K562 (cell line): ENCODE data around the gene UNC13A. TPM values are rescaled to one million over a fixed set of nuclear protein-coding genes. Genes with fewer than 3 reads are reported as not detected.

ENCODE experiments used
- ATF7 ChIP-seq: fragments of 450-650 bp; IDR thresholded peaks from 2 replicates; pipeline ENCODE4 v1.7.1; 2014; ENCODE audit warnings: mild to moderate bottlenecking, moderate library complexity
- BCOR ChIP-seq: fragments of 450-650 bp; IDR thresholded peaks from 2 replicates; pipeline ENCODE4 v1.6.1; 2016
- DPF2 ChIP-seq: fragments of 450-650 bp; IDR thresholded peaks from 2 replicates; pipeline ENCODE4 v1.6.1; 2016
- E2F3 ChIP-seq: fragments of 250-450 bp; sonication (Bioruptor Pico); IDR thresholded peaks from 2 replicates; pipeline ENCODE4 v1.4.0; 2020; ENCODE audit warnings: mild to moderate bottlenecking
- GABPA ChIP-seq: fragments of 200-800 bp; sonication (Bioruptor generic); conservative IDR thresholded peaks from 2 replicates; pipeline ENCODE4 v1.6.1; 2016; ENCODE audit warnings: low read depth, missing genetic modification characterization, missing compliant biosample characterization
- KDM1A ChIP-seq, 2 experiments: fragments of 450-650 bp; IDR thresholded peaks; 2 replicates each; pipeline ENCODE4 v1.6.1; 2016; ENCODE audit warnings: mild to moderate bottlenecking in 2 of 2
- NEUROD1 ChIP-seq: fragments of 150-350 bp; IDR thresholded peaks from 2 replicates; pipeline ENCODE4 v1.6.1; 2014; ENCODE audit warnings: borderline replicate concordance, low read length, low read depth; ENCODE audit not compliant: partially characterized antibody
- RCOR1 ChIP-seq, 2 experiments: IDR thresholded peaks; 2 replicates each; pipeline ENCODE4 v1.6.1; 2012; ENCODE audit warnings: low read depth in 2 of 2, low read length in 2 of 2, borderline replicate concordance in 1 of 2, improper control_type of control experiment in 1 of 2
- XRCC5 ChIP-seq: fragments of 200-400 bp; formaldehyde crosslinking; IDR thresholded peaks from 2 replicates; pipeline ENCODE4 v1.6.1; 2017; ENCODE audit warnings: low read depth, mild to moderate bottlenecking, low read length
- polyA plus RNA-seq, 8 experiments: library from polyadenylated mRNA; depleted of rRNA in 4 of 8; stranded (reverse) in 5 of 8; unstranded in 3 of 8; fragments of >200 nt; fragmentation: Nextera tagmentation in 2 of 8; fragmentation: Illumina TruSeq in 1 of 8; extraction: Ambion mirVana in 2 of 8; extraction: Trizol in 1 of 8; gene quantifications; 2 replicates each; pipeline versions ENCODE4 v1.2.1 to v1.2.3, GENCODE V29; 2011 to 2014; ENCODE audit warnings: inconsistent platforms in 1 of 8, missing spikeins in 1 of 8
- total RNA-seq, 7 experiments: library from RNA; depleted of rRNA in 6 of 7; stranded (reverse); fragments of >200 nt in 6 of 7; fragmentation: Illumina TruSeq in 2 of 7; extraction: Trizol in 2 of 7; gene quantifications; 2 replicates each; pipeline versions ENCODE4 v1.2.1 to v1.2.3, GENCODE V29; 2011 to 2021; ENCODE audit warnings: low replicate concordance in 1 of 7
- TF ChIP-seq, protein P1 (sequence below): fragments of 450-650 bp; IDR thresholded peaks from 2 replicates; pipeline ENCODE4 v1.6.1; 2018; ENCODE audit not compliant: partially characterized antibody
- TF ChIP-seq, protein P2 (sequence below), 2 experiments: fragments of 450-650 bp; formaldehyde crosslinking in 1 of 2; IDR thresholded peaks; 2 replicates each; pipeline versions ENCODE4 v1.4.0 to v1.6.1; 2014 to 2020; ENCODE audit warnings: mild to moderate bottlenecking in 2 of 2, borderline replicate concordance in 1 of 2, low read depth in 1 of 2
- TF ChIP-seq, protein P3 (sequence below): fragments of 450-650 bp; IDR thresholded peaks from 2 replicates; pipeline ENCODE4 v1.6.1; 2016
- TF ChIP-seq, protein P4 (sequence below): sonication (generic); formaldehyde crosslinking; IDR thresholded peaks from 2 replicates; pipeline ENCODE4 v1.8.0; 2022; ENCODE audit warnings: mild to moderate bottlenecking, missing genetic modification reagents

Gene UNC13A
- total and polyA plus RNA-seq, 9 of the 15 experiments (the other 6 are each of a cell fraction or from before 2014, with no cell fraction given), result 0.03 to 1.0 (median 0.25) TPM

- TF ChIP-seq, protein P1, sequence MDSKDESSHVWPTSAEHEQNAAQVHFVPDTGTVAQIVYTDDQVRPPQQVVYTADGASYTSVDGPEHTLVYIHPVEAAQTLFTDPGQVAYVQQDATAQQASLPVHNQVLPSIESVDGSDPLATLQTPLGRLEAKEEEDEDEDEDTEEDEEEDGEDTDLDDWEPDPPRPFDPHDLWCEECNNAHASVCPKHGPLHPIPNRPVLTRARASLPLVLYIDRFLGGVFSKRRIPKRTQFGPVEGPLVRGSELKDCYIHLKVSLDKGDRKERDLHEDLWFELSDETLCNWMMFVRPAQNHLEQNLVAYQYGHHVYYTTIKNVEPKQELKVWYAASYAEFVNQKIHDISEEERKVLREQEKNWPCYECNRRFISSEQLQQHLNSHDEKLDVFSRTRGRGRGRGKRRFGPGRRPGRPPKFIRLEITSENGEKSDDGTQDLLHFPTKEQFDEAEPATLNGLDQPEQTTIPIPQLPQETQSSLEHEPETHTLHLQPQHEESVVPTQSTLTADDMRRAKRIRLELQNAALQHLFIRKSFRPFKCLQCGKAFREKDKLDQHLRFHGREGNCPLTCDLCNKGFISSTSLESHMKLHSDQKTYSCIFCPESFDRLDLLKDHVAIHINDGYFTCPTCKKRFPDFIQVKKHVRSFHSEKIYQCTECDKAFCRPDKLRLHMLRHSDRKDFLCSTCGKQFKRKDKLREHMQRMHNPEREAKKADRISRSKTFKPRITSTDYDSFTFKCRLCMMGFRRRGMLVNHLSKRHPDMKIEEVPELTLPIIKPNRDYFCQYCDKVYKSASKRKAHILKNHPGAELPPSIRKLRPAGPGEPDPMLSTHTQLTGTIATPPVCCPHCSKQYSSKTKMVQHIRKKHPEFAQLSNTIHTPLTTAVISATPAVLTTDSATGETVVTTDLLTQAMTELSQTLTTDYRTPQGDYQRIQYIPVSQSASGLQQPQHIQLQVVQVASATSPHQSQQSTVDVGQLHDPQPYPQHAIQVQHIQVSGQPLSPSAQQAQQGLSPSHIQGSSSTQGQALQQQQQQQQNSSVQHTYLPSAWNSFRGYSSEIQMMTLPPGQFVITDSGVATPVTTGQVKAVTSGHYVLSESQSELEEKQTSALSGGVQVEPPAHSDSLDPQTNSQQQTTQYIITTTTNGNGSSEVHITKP, result peak; percentile 12
- TF ChIP-seq, protein P2, sequence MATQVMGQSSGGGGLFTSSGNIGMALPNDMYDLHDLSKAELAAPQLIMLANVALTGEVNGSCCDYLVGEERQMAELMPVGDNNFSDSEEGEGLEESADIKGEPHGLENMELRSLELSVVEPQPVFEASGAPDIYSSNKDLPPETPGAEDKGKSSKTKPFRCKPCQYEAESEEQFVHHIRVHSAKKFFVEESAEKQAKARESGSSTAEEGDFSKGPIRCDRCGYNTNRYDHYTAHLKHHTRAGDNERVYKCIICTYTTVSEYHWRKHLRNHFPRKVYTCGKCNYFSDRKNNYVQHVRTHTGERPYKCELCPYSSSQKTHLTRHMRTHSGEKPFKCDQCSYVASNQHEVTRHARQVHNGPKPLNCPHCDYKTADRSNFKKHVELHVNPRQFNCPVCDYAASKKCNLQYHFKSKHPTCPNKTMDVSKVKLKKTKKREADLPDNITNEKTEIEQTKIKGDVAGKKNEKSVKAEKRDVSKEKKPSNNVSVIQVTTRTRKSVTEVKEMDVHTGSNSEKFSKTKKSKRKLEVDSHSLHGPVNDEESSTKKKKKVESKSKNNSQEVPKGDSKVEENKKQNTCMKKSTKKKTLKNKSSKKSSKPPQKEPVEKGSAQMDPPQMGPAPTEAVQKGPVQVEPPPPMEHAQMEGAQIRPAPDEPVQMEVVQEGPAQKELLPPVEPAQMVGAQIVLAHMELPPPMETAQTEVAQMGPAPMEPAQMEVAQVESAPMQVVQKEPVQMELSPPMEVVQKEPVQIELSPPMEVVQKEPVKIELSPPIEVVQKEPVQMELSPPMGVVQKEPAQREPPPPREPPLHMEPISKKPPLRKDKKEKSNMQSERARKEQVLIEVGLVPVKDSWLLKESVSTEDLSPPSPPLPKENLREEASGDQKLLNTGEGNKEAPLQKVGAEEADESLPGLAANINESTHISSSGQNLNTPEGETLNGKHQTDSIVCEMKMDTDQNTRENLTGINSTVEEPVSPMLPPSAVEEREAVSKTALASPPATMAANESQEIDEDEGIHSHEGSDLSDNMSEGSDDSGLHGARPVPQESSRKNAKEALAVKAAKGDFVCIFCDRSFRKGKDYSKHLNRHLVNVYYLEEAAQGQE (IDR thresholded peaks at IDR 0.05; ENCODE audit: borderline replicate concordance), result peak; percentile 67
- TF ChIP-seq, protein P2 (CRISPR knock-in tag; IDR thresholded peaks at IDR 0.05; ENCODE audit: low read depth), result no peak
- TF ChIP-seq GABPA (peak; percentile 64), XRCC5 (0 out of 2 replicates have a peak, but pooled peaks have one; percentile 66), RCOR1 (IDR thresholded peaks at IDR 0.05; ENCODE audit: borderline replicate concordance in 1 of 2, low read depth in 2 of 2, low read length in 2 of 2) (peak in 1 of 2 experiments; percentile 26; a peak in 1 of 4 replicates), BCOR (peak; percentile 6; the same call in 1 of the 2 replicates), ATF7 (0 out of 2 replicates have a peak, but pooled peaks have one; percentile 48), DPF2 (peak; percentile 57), NEUROD1 (no peak), E2F3 (CRISPR knock-in tag) (0 out of 2 replicates have a peak, but pooled peaks have one; percentile 41), KDM1A (IDR thresholded peaks at IDR 0.05) (peak in 1 of 2 experiments; percentile 17; a peak in 1 of 4 replicates)
- TF ChIP-seq, protein P3, sequence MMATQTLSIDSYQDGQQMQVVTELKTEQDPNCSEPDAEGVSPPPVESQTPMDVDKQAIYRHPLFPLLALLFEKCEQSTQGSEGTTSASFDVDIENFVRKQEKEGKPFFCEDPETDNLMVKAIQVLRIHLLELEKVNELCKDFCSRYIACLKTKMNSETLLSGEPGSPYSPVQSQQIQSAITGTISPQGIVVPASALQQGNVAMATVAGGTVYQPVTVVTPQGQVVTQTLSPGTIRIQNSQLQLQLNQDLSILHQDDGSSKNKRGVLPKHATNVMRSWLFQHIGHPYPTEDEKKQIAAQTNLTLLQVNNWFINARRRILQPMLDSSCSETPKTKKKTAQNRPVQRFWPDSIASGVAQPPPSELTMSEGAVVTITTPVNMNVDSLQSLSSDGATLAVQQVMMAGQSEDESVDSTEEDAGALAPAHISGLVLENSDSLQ, result peak; percentile 44
- TF ChIP-seq, protein P4, sequence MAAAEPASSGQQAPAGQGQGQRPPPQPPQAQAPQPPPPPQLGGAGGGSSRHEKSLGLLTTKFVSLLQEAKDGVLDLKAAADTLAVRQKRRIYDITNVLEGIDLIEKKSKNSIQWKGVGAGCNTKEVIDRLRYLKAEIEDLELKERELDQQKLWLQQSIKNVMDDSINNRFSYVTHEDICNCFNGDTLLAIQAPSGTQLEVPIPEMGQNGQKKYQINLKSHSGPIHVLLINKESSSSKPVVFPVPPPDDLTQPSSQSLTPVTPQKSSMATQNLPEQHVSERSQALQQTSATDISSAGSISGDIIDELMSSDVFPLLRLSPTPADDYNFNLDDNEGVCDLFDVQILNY, result no peak
Measured at GRCh38 chr19:17553256-17553655, 134.9 kb downstream of the UNC13A start (continued).
